HEK293 (cell line): Measurements from ENCODE around the gene BIRC3.

ENCODE experiments used
- HOXD13 ChIP-seq: sonication (generic); formaldehyde crosslinking; IDR thresholded peaks from 2 replicates; pipeline ENCODE4 v1.8.0; 2022; ENCODE audit warnings: missing genetic modification reagents, borderline replicate concordance
- KLF9 ChIP-seq: fragments of 450-650 bp; formaldehyde crosslinking; IDR thresholded peaks from 2 replicates; pipeline ENCODE4 v1.5.1; 2016; ENCODE audit warnings: missing biosample characterization, missing genetic modification characterization, low read depth
- ZFP3 ChIP-seq: fragments of 450-650 bp; formaldehyde crosslinking; IDR thresholded peaks from 2 replicates; pipeline ENCODE4 v1.5.1; 2016; ENCODE audit warnings: low read depth, missing biosample characterization, missing genetic modification characterization
- ZNF211 ChIP-seq: fragments of 450-650 bp; formaldehyde crosslinking; IDR thresholded peaks from 2 replicates; pipeline ENCODE4 v1.5.1; 2016; ENCODE audit warnings: low read depth, missing biosample characterization, missing genetic modification characterization
- ZNF221 ChIP-seq: fragments of 450-650 bp; formaldehyde crosslinking; IDR thresholded peaks from 2 replicates; pipeline ENCODE4 v1.5.1; 2017; ENCODE audit warnings: missing biosample characterization, missing genetic modification characterization, borderline replicate concordance
- ZNF274 ChIP-seq, 2 experiments: fragments of 200-500 bp in 1 of 2; fragments of 450-650 bp in 1 of 2; sonication (Bioruptor generic) in 1 of 2; formaldehyde crosslinking in 1 of 2; IDR thresholded peaks; 2 replicates each; pipeline versions ENCODE4 v1.5.1 to v1.6.1; 2014 to 2016; ENCODE audit warnings: borderline replicate concordance in 1 of 2, inconsistent platforms in 1 of 2, low read length in 1 of 2, missing biosample characterization in 1 of 2, missing genetic modification characterization in 1 of 2
- ZNF311 ChIP-seq: fragments of 450-650 bp; formaldehyde crosslinking; IDR thresholded peaks from 2 replicates; pipeline ENCODE4 v1.5.1; 2017; ENCODE audit warnings: missing biosample characterization, missing genetic modification characterization, borderline replicate concordance
- ZNF37A ChIP-seq: fragments of 450-650 bp; IDR thresholded peaks from 2 replicates; pipeline ENCODE4 v1.5.1; 2018; ENCODE audit warnings: missing biosample characterization, missing genetic modification characterization
- ZNF548 ChIP-seq: fragments of 450-650 bp; formaldehyde crosslinking; IDR thresholded peaks from 2 replicates; pipeline ENCODE4 v1.5.1; 2016; ENCODE audit warnings: missing biosample characterization, missing genetic modification characterization
- ZNF623 ChIP-seq: fragments of 450-650 bp; formaldehyde crosslinking; IDR thresholded peaks from 2 replicates; pipeline ENCODE4 v1.5.1; 2016; ENCODE audit warnings: missing biosample characterization, missing genetic modification characterization
- ZNF660 ChIP-seq: fragments of 450-650 bp; IDR thresholded peaks from 2 replicates; pipeline ENCODE4 v1.5.1; 2018; ENCODE audit warnings: missing biosample characterization, mild to moderate bottlenecking, missing genetic modification characterization
- TF ChIP-seq, protein P1 (sequence below): fragments of 450-650 bp; formaldehyde crosslinking; IDR thresholded peaks from 2 replicates; pipeline ENCODE4 v1.5.1; 2016; ENCODE audit warnings: missing biosample characterization, missing genetic modification characterization
- TF ChIP-seq, protein P2 (sequence below): fragments of 450-650 bp; formaldehyde crosslinking; optimal IDR thresholded peaks from 2 replicates; pipeline ENCODE3; 2016; ENCODE audit warnings: missing biosample characterization, mild to moderate bottlenecking, missing genetic modification characterization

DNA sequence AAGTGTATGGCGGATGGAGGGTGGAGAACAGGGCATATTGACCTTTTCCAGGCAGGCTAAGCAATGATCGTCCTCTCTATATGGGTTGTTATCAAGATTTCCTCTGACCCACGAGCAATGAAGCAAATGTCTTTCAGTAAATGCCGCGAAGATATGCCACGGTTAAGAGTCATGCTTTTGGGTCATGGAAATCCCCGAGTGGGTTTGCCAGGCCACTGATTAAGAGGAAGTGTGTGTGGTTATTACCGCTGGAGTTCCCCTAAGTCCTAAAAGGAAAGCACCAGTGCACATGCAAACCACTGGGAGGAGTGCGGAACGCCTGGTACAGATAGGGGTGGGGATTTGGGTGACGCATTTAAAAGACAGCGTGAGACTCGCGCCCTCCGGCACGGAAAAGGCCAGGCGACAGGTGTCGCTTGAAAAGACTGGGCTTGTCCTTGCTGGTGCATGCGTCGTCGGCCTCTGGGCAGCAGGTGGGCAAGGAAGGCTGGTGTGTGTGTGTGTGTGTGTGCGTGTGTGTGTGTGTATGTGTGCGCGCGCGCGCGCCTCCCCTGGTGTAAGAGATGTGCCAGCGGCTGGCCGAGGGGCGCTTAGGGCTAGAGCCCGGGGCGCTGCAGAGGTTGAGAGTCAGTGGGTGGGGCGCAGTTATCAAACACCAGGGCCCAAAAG lies at the start of gene BIRC3:
- TF ChIP-seq ZNF311 (tag by site-specific recombination) (no peak), ZNF660 (tag by site-specific recombination) (peak; percentile 12; the same call in 1 of the 2 replicates), ZNF274 (IDR thresholded peaks at IDR 0.05; ENCODE audit: low read length) (no peak), ZNF274 (tag by site-specific recombination; IDR thresholded peaks at IDR 0.05; ENCODE audit: borderline replicate concordance) (no peak), ZNF623 (tag by site-specific recombination) (0 out of 2 replicates have a peak, but pooled peaks have one; percentile 13), ZNF548 (no peak), ZFP3 (no peak), ZNF211 (tag by site-specific recombination) (no peak), KLF9 (peak; percentile 57), ZNF37A (tag by site-specific recombination) (no peak), HOXD13 (no peak), ZNF221 (tag by site-specific recombination) (no peak)
- TF ChIP-seq, protein P1, sequence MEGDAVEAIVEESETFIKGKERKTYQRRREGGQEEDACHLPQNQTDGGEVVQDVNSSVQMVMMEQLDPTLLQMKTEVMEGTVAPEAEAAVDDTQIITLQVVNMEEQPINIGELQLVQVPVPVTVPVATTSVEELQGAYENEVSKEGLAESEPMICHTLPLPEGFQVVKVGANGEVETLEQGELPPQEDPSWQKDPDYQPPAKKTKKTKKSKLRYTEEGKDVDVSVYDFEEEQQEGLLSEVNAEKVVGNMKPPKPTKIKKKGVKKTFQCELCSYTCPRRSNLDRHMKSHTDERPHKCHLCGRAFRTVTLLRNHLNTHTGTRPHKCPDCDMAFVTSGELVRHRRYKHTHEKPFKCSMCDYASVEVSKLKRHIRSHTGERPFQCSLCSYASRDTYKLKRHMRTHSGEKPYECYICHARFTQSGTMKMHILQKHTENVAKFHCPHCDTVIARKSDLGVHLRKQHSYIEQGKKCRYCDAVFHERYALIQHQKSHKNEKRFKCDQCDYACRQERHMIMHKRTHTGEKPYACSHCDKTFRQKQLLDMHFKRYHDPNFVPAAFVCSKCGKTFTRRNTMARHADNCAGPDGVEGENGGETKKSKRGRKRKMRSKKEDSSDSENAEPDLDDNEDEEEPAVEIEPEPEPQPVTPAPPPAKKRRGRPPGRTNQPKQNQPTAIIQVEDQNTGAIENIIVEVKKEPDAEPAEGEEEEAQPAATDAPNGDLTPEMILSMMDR (tag by site-specific recombination) = peak; percentile 98
- TF ChIP-seq, protein P2, sequence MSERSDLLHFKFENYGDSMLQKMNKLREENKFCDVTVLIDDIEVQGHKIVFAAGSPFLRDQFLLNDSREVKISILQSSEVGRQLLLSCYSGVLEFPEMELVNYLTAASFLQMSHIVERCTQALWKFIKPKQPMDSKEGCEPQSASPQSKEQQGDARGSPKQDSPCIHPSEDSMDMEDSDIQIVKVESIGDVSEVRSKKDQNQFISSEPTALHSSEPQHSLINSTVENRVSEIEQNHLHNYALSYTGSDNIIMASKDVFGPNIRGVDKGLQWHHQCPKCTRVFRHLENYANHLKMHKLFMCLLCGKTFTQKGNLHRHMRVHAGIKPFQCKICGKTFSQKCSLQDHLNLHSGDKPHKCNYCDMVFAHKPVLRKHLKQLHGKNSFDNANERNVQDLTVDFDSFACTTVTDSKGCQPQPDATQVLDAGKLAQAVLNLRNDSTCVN (tag by site-specific recombination) = peak; percentile 92
